Measurements from ENCODE around the gene SARDH.
"Not testable (repeated sequence)": the region's sequence is repeated elsewhere in the genome, so short reads cannot be mapped to it uniquely, and the experiment has no call there.

The SARDH gene

GRCh38 chr9:133675796-133676195 lies 62.4 kb downstream of the SARDH start:
- H3K4me1 ChIP-seq (ENCODE audit: control insufficient read depth, insufficient read depth, low read length); H3K36me3 ChIP-seq (ENCODE audit: control insufficient read depth, insufficient read depth, low read length); H3K4me3 ChIP-seq (ENCODE audit: low read depth, low read length); H3K9ac ChIP-seq (ENCODE audit: low read length); H3K27ac ChIP-seq (ENCODE audit: low read depth, low read length); H3K9me3 ChIP-seq (ENCODE audit: control insufficient read depth, insufficient read depth, low read depth, low read length); H3K27me3 ChIP-seq (ENCODE audit: control insufficient read depth, insufficient read depth, low read length): not testable (repeated sequence)

DNA sequence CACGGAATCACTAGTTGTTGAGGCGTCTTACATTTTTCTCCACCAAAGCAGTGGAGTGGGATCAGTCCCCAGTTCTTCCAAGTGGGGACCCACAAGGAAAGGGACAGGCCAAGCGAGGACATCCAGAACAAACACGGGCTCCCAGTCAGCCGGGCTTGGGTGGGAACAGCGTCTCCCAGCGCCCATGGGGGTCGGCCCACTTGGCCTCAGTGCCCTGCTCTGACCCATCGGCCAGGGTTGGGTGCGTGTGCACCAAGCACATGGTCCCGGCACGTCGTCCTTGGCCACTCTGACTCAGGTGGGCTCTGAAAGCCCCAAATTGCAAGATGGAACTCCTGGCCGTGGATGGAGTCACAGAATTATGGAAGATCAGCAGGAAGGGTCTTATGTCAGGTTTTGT lies 64.1 kb downstream of the SARDH start:
- Histone ChIP-seq H3K4me3 (ENCODE audit: low read depth, low read length) (no peak overlapping the region), H3K9me3 (ENCODE audit: control insufficient read depth, insufficient read depth, low read depth, low read length) (no peaks in the 10 kb centered on the region), H3K4me1 (ENCODE audit: control insufficient read depth, insufficient read depth, low read length) (peaks cover 5% of the 10 kb centered on the region), H3K9ac (ENCODE audit: low read length) (no peak overlapping the region), H3K27ac (ENCODE audit: low read depth, low read length) (no peak overlapping the region), H3K27me3 (ENCODE audit: control insufficient read depth, insufficient read depth, low read length) (no peaks in the 10 kb centered on the region), H3K36me3 (ENCODE audit: control insufficient read depth, insufficient read depth, low read length) (no peaks in the 10 kb centered on the region)

DNA sequence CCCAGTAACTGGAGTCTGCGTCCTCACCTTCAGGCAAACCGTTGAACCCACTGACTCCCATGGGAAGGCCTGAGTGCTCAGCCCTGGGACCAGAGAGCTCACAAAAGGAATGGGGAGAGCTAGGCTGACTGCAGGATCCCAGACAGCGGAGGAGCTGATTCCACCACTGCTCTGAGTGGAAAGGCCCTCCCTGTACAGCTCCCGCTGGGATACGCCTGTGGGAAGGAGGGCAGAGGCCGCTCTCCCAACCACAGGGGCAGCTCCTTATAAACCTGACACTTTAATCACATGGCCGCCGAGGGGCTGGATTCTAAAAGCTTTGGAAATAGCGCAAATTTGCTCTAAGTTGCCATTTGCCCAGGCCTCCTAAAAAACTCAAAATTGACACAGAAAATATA lies 64.9 kb downstream of the SARDH start:
- H3K27ac ChIP-seq (ENCODE audit: low read depth, low read length): no peak overlapping the region
- H3K9me3 ChIP-seq (ENCODE audit: control insufficient read depth, insufficient read depth, low read depth, low read length): no peaks in the 10 kb centered on the region
- peaks cover 5% of the 10 kb centered on the region for H3K4me1 ChIP-seq (ENCODE audit: control insufficient read depth, insufficient read depth, low read length)
- no peak overlapping the region for H3K9ac ChIP-seq (ENCODE audit: low read length)
- no peaks in the 10 kb centered on the region for H3K36me3 ChIP-seq (ENCODE audit: control insufficient read depth, insufficient read depth, low read length)
- H3K4me3 ChIP-seq (ENCODE audit: low read depth, low read length): no peak overlapping the region
- H3K27me3 ChIP-seq (ENCODE audit: control insufficient read depth, insufficient read depth, low read length): no peaks in the 10 kb centered on the region

DNA sequence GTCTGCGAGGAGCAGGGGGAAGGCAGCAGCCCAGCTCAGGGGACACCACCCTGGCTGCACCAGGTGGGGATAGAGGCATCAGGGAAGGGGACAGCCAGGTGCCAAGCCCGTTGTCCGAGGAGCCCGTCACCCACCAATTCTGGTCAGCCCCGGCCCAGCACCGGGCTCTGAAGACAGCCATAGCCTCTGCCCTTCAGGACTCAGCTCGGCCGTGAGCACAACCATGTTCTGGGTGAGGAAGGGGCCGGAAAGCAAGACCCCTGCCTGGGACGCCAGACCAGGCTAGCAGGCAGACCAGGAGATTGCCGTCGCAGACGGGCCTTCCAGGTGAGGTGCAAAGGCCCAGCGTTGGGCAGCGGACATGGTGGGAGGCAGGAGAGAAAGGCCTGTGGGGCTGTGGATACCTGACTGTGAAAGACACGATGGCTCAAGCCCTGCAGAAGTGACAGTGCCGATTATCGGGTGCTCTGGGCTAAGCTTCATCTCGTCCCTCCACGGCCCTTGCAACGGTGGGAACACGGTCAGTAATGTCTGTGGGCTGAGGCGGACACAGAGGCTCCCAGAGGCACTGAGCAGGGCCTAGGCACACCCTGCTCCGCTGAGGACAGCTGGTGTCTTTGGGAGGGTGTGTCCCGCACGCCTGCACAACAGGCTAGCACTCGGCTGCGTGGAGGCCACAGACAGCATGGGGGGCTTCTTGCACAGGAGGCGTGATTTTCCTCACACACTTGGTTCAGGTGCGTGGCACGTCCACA lies 65.5 kb downstream of the SARDH start:
- H3K27ac ChIP-seq (ENCODE audit: low read depth, low read length): no peak overlapping the region
- H3K9me3 ChIP-seq (ENCODE audit: control insufficient read depth, insufficient read depth, low read depth, low read length): no peaks in the 10 kb centered on the region
- H3K36me3 ChIP-seq (ENCODE audit: control insufficient read depth, insufficient read depth, low read length): no peaks in the 10 kb centered on the region
- no peak overlapping the region for H3K4me3 ChIP-seq (ENCODE audit: low read depth, low read length)
- peaks cover 5% of the 10 kb centered on the region for H3K4me1 ChIP-seq (ENCODE audit: control insufficient read depth, insufficient read depth, low read length)
- H3K27me3 ChIP-seq (ENCODE audit: control insufficient read depth, insufficient read depth, low read length): no peaks in the 10 kb centered on the region
- no peak overlapping the region for H3K9ac ChIP-seq (ENCODE audit: low read length)

DNA sequence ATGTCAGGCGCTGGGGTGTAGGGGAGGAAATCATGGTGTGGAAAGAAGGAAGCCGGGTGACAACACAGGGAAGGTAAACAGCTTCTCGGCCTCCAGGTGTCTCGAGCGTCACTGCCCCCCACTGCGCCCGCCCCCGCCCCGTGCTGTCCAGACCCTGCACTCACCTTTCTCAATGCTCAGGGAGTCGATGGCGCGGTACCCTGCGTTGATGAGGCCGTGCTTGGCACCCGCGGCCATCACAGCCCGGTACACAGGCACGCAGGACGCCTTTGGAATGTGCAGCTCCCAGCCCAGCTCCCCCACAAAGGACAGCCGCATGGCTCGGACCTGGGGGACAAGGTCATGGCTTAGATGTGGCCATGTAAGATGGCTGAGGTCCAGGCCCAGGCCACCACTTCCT lies 66.8 kb downstream of the SARDH start:
- no peaks in the 10 kb centered on the region for H3K9me3 ChIP-seq (ENCODE audit: control insufficient read depth, insufficient read depth, low read depth, low read length)
- no peak overlapping the region for H3K27ac ChIP-seq (ENCODE audit: low read depth, low read length)
- H3K27me3 ChIP-seq (ENCODE audit: control insufficient read depth, insufficient read depth, low read length): no peaks in the 10 kb centered on the region
- H3K4me1 ChIP-seq (ENCODE audit: control insufficient read depth, insufficient read depth, low read length): peaks cover 5% of the 10 kb centered on the region
- no peak overlapping the region for H3K4me3 ChIP-seq (ENCODE audit: low read depth, low read length)
- H3K36me3 ChIP-seq (ENCODE audit: control insufficient read depth, insufficient read depth, low read length): no peaks in the 10 kb centered on the region
- H3K9ac ChIP-seq (ENCODE audit: low read length): no peak overlapping the region

GRCh38 chr9:133670466-133670865 lies 67.7 kb downstream of the SARDH start:
- no peak overlapping the region for H3K27ac ChIP-seq (ENCODE audit: low read depth, low read length)
- H3K9ac ChIP-seq (ENCODE audit: low read length): no peak overlapping the region
- no peaks in the 10 kb centered on the region for H3K27me3 ChIP-seq (ENCODE audit: control insufficient read depth, insufficient read depth, low read length)
- H3K4me1 ChIP-seq (ENCODE audit: control insufficient read depth, insufficient read depth, low read length): peaks cover 5% of the 10 kb centered on the region
- H3K4me3 ChIP-seq (ENCODE audit: low read depth, low read length): no peak overlapping the region
- H3K9me3 ChIP-seq (ENCODE audit: control insufficient read depth, insufficient read depth, low read depth, low read length): no peaks in the 10 kb centered on the region
- no peaks in the 10 kb centered on the region for H3K36me3 ChIP-seq (ENCODE audit: control insufficient read depth, insufficient read depth, low read length)

DNA sequence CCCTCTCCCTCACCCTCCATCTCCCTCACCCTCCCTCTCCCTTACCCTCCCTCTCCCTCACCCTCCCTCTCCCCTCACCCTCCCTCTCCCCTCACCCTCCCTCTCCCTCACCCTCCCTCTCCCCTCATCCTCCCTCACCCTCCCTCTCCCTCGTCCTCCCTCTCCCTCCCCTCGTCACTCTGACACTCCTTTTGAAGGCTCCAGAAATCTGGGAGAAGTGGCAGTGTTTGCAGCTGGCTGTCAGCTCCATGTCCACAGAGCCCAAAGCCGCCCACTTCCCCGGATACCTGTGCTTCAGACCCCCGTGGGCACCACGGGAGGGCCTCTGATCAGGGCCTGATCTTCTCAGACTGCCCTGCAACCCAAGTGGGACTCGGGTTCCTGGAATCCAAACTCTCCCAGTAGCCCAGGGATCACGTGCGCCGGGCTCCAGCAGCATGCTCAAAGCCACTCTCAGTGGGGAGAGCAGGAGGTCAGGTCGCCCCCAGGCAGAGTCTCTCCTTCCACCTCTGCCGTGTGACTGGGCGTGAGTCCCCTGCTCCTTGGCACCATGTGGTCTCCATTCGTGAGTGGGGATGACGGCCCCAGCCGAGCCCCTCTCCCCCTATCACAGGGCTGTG lies 68.9 kb downstream of the SARDH start:
- H3K27me3 ChIP-seq (ENCODE audit: control insufficient read depth, insufficient read depth, low read length): no peaks in the 10 kb centered on the region
- no peak overlapping the region for H3K4me3 ChIP-seq (ENCODE audit: low read depth, low read length)
- no peak overlapping the region for H3K27ac ChIP-seq (ENCODE audit: low read depth, low read length)
- no peaks in the 10 kb centered on the region for H3K9me3 ChIP-seq (ENCODE audit: control insufficient read depth, insufficient read depth, low read depth, low read length)
- no peaks in the 10 kb centered on the region for H3K36me3 ChIP-seq (ENCODE audit: control insufficient read depth, insufficient read depth, low read length)
- no peak overlapping the region for H3K9ac ChIP-seq (ENCODE audit: low read length)
- H3K4me1 ChIP-seq (ENCODE audit: control insufficient read depth, insufficient read depth, low read length): no peaks in the 10 kb centered on the region

- Histone ChIP-seq H3K36me3 (ENCODE audit: control insufficient read depth, insufficient read depth, low read length) (no peaks in the 10 kb centered on the region), H3K27me3 (ENCODE audit: control insufficient read depth, insufficient read depth, low read length) (peaks cover 4% of the 10 kb centered on the region; the same call in 1 of the 2 replicates), H3K9ac (ENCODE audit: low read length) (no peak overlapping the region), H3K4me3 (ENCODE audit: low read depth, low read length) (no peak overlapping the region), H3K27ac (ENCODE audit: low read depth, low read length) (no peak overlapping the region), H3K9me3 (ENCODE audit: control insufficient read depth, insufficient read depth, low read depth, low read length) (no peaks in the 10 kb centered on the region), H3K4me1 (ENCODE audit: control insufficient read depth, insufficient read depth, low read length) (no peaks in the 10 kb centered on the region)
These were observed 70.2 kb downstream of the SARDH start for GRCh38 chr9:133667759-133668450.

DNA sequence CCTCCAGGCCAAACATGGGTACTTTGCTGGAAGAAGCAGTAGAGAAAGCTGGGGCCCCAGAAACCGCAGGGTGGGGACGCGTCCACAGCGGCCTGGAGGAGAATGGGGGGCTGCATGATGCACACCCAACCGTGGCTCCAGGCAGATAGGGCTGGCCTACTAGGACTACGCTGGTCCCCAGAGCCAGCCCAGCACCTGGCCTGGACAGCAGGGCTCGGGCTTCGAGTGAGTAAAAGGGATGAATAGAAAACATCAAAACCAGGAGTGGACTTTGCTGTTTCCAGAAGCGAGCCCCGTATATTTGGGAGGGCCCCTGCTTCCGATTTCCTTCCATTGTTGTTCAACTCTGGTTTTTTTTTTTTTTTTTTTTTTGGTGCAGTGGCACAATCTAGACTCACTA lies 71.3 kb downstream of the SARDH start:
- Histone ChIP-seq H3K36me3 (ENCODE audit: control insufficient read depth, insufficient read depth, low read length) (no peaks in the 10 kb centered on the region), H3K4me3 (ENCODE audit: low read depth, low read length) (no peak overlapping the region), H3K27ac (ENCODE audit: low read depth, low read length) (no peak overlapping the region), H3K4me1 (ENCODE audit: control insufficient read depth, insufficient read depth, low read length) (no peaks in the 10 kb centered on the region), H3K9ac (ENCODE audit: low read length) (no peak overlapping the region), H3K9me3 (ENCODE audit: control insufficient read depth, insufficient read depth, low read depth, low read length) (no peaks in the 10 kb centered on the region), H3K27me3 (ENCODE audit: control insufficient read depth, insufficient read depth, low read length) (peaks cover 6% of the 10 kb centered on the region; the same call in 1 of the 2 replicates)

- no peak overlapping the region for H3K9ac ChIP-seq (ENCODE audit: low read length)
- no peak overlapping the region for H3K4me3 ChIP-seq (ENCODE audit: low read depth, low read length)
- no peaks in the 10 kb centered on the region for H3K4me1 ChIP-seq (ENCODE audit: control insufficient read depth, insufficient read depth, low read length)
- no peaks in the 10 kb centered on the region for H3K36me3 ChIP-seq (ENCODE audit: control insufficient read depth, insufficient read depth, low read length)
- H3K27me3 ChIP-seq (ENCODE audit: control insufficient read depth, insufficient read depth, low read length): peaks cover 6% of the 10 kb centered on the region; the same call in 1 of the 2 replicates
- H3K9me3 ChIP-seq (ENCODE audit: control insufficient read depth, insufficient read depth, low read depth, low read length): no peaks in the 10 kb centered on the region
- H3K27ac ChIP-seq (ENCODE audit: low read depth, low read length): no peak overlapping the region
These were observed 71.8 kb downstream of the SARDH start for GRCh38 chr9:133666387-133666786.

DNA sequence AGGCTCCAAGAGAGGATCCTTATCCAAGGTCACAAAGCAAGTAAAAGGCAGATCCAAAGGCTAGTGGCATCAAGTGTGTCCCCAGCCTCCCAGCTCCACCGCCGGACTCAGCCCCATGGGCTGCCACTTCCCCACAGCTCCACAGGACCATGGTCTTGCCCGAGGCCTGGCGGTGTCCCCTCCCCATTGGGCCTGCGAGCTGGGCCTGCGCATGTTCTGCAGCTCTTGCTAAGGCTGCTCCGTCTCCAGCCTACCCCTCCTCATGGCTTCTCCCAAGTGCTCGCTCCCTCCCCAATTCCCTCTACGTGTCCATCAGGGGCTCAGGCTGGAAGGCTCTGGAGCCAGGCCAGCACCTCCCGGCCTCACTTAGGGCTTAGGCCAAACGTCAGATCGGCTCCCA lies 72.6 kb downstream of the SARDH start:
- Histone ChIP-seq H3K9ac (ENCODE audit: low read length) (no peak overlapping the region), H3K9me3 (ENCODE audit: control insufficient read depth, insufficient read depth, low read depth, low read length) (no peaks in the 10 kb centered on the region), H3K36me3 (ENCODE audit: control insufficient read depth, insufficient read depth, low read length) (no peaks in the 10 kb centered on the region), H3K4me1 (ENCODE audit: control insufficient read depth, insufficient read depth, low read length) (no peaks in the 10 kb centered on the region), H3K4me3 (ENCODE audit: low read depth, low read length) (no peak overlapping the region), H3K27ac (ENCODE audit: low read depth, low read length) (no peak overlapping the region), H3K27me3 (ENCODE audit: control insufficient read depth, insufficient read depth, low read length) (peaks cover 8% of the 10 kb centered on the region; the same call in 1 of the 2 replicates)

Measured in HUES6 (cell line).